ENCODE measurements around the gene ALX1. TPM values are rescaled to one million over a fixed set of nuclear protein-coding genes. Genes with fewer than 3 reads are reported as not detected.

Gene ALX1
- polyA plus RNA-seq, 3 donors, result not detected

- no peaks in the 10 kb centered on the region for H3K4me1 Mint-ChIP-seq
- H3K27me3 Mint-ChIP-seq (ENCODE audit: low read depth in 3 of 3), result no peaks in the 10 kb centered on the region
- H3K27ac Mint-ChIP-seq, result no peak overlapping the region
- H3K4me3 Mint-ChIP-seq, result no peak overlapping the region
- Histone ChIP-seq H3K9ac (ENCODE audit: insufficient read depth, low read length, poor library complexity, severe bottlenecking) (no peak overlapping the region), H3K36me3 (replicated peaks in 1 of 2; ENCODE audit: control insufficient read depth in 1 of 2, insufficient read depth in 2 of 2, low read length in 2 of 2) (no peaks in the 10 kb centered on the region), H3K79me2 (ENCODE audit: insufficient read depth, low read length) (no peaks in the 10 kb centered on the region), H3K4me1 (ENCODE audit: control insufficient read depth in 1 of 2, insufficient read depth in 2 of 2, low read length in 2 of 2) (no peaks in the 10 kb centered on the region), H2AFZ (ENCODE audit: insufficient read depth, low read depth, low read length, poor library complexity, severe bottlenecking) (no peak overlapping the region), H3K4me3 (replicated peaks in 1 of 3; ENCODE audit: low read depth in 2 of 3, low read length in 3 of 3) (no peak overlapping the region), H3K27ac (ENCODE audit: low read depth in 1 of 2, low read length in 2 of 2) (no peak overlapping the region), H3K27me3 (ENCODE audit: control insufficient read depth in 2 of 2, insufficient read depth in 2 of 2, low read length in 2 of 2) (no peaks in the 10 kb centered on the region), H3K4me2 (replicated peaks; ENCODE audit: extremely low read depth, low read length, poor library complexity, severe bottlenecking) (no peak overlapping the region), H3K9me3 (replicated peaks in 1 of 2; ENCODE audit: control insufficient read depth in 1 of 2, insufficient read depth in 1 of 2, low read length in 2 of 2) (no peaks in the 10 kb centered on the region), H4K20me1 (ENCODE audit: insufficient read depth, low read length) (no peaks in the 10 kb centered on the region)
- no peaks in the 10 kb centered on the region for H3K36me3 Mint-ChIP-seq
- TF ChIP-seq, protein P1, sequence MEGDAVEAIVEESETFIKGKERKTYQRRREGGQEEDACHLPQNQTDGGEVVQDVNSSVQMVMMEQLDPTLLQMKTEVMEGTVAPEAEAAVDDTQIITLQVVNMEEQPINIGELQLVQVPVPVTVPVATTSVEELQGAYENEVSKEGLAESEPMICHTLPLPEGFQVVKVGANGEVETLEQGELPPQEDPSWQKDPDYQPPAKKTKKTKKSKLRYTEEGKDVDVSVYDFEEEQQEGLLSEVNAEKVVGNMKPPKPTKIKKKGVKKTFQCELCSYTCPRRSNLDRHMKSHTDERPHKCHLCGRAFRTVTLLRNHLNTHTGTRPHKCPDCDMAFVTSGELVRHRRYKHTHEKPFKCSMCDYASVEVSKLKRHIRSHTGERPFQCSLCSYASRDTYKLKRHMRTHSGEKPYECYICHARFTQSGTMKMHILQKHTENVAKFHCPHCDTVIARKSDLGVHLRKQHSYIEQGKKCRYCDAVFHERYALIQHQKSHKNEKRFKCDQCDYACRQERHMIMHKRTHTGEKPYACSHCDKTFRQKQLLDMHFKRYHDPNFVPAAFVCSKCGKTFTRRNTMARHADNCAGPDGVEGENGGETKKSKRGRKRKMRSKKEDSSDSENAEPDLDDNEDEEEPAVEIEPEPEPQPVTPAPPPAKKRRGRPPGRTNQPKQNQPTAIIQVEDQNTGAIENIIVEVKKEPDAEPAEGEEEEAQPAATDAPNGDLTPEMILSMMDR (IDR thresholded peaks at IDR 0.05), result no peak
- no peak for DNase-seq
- no peaks in the 10 kb centered on the region for H3K9me3 Mint-ChIP-seq
- intact Hi-C loops (cut with micrococcal nuclease), result no loop called here
Measured at GRCh38 chr12:85350356-85350755, 70.3 kb downstream of the ALX1 start.

Other genes with a start within 250 kb of the ALX1 start
- gene TSPAN19, start 243.9 kb upstream of the ALX1 start, polyA plus RNA-seq, result not detected
- gene LRRIQ1, start 243.9 kb upstream of the ALX1 start, polyA plus RNA-seq, result not detected

Measured in CD14-positive monocyte (primary cell).